ENCODE results near the gene PCNX1. TPM values are rescaled to one million over a fixed set of nuclear protein-coding genes. Genes with fewer than 3 reads are reported as not detected.

Gene PCNX1
- total RNA-seq, 1 donor from 2014 or later = 62.5 TPM

- H3K9me3 Mint-ChIP-seq (ENCODE audit: unreplicated experiment) = peaks cover 1% of the 10 kb centered on the region
- no peak overlapping the region for H3K4me3 Mint-ChIP-seq (ENCODE audit: unreplicated experiment)
- no peak overlapping the region for H3K27ac Mint-ChIP-seq (ENCODE audit: unreplicated experiment)
- TF ChIP-seq CTCF (IDR thresholded peaks at IDR 0.05; ENCODE audit: partially characterized antibody, unreplicated experiment) = no peak
- H3K4me1 Mint-ChIP-seq (ENCODE audit: low read depth, unreplicated experiment) = peaks cover 9% of the 10 kb centered on the region
- H3K36me3 Mint-ChIP-seq (ENCODE audit: unreplicated experiment) = no peaks in the 10 kb centered on the region
- H3K27me3 Mint-ChIP-seq (ENCODE audit: unreplicated experiment) = no peaks in the 10 kb centered on the region
- no peak for DNase-seq
Observed at GRCh38 chr14:70886421-70887206, 20.6 kb upstream of the PCNX1 start.

GRCh38 chr14:70887207-70887681 is 20.0 kb upstream of the PCNX1 start:
- H3K9me3 Mint-ChIP-seq (ENCODE audit: unreplicated experiment) = peaks cover 1% of the 10 kb centered on the region
- no peaks in the 10 kb centered on the region for H3K27me3 Mint-ChIP-seq (ENCODE audit: unreplicated experiment)
- no peak overlapping the region for H3K27ac Mint-ChIP-seq (ENCODE audit: unreplicated experiment)
- no peaks in the 10 kb centered on the region for H3K36me3 Mint-ChIP-seq (ENCODE audit: unreplicated experiment)
- H3K4me3 Mint-ChIP-seq (ENCODE audit: unreplicated experiment) = no peak overlapping the region
- no peak for DNase-seq
- H3K4me1 Mint-ChIP-seq (ENCODE audit: low read depth, unreplicated experiment) = peaks cover 9% of the 10 kb centered on the region
- TF ChIP-seq CTCF (IDR thresholded peaks at IDR 0.05; ENCODE audit: partially characterized antibody, unreplicated experiment) = no peak

- H3K27me3 Mint-ChIP-seq (ENCODE audit: unreplicated experiment) = peaks cover 1% of the 10 kb centered on the region
- no peak for DNase-seq
- H3K9me3 Mint-ChIP-seq (ENCODE audit: unreplicated experiment) = peaks cover 1% of the 10 kb centered on the region
- H3K36me3 Mint-ChIP-seq (ENCODE audit: unreplicated experiment) = no peaks in the 10 kb centered on the region
- H3K4me1 Mint-ChIP-seq (ENCODE audit: low read depth, unreplicated experiment) = peaks cover 9% of the 10 kb centered on the region
- no peak for TF ChIP-seq CTCF (IDR thresholded peaks at IDR 0.05; ENCODE audit: partially characterized antibody, unreplicated experiment)
- H3K27ac Mint-ChIP-seq (ENCODE audit: unreplicated experiment) = no peak overlapping the region
- H3K4me3 Mint-ChIP-seq (ENCODE audit: unreplicated experiment) = no peak overlapping the region
Observed at GRCh38 chr14:70887737-70888499, 19.3 kb upstream of the PCNX1 start.

- TF ChIP-seq CTCF (IDR thresholded peaks at IDR 0.05; ENCODE audit: partially characterized antibody, unreplicated experiment) = no peak
- Mint-ChIP-seq H3K9me3 (ENCODE audit: unreplicated experiment) (peaks cover 1% of the 10 kb centered on the region), H3K4me1 (ENCODE audit: low read depth, unreplicated experiment) (peaks cover 9% of the 10 kb centered on the region), H3K36me3 (ENCODE audit: unreplicated experiment) (no peaks in the 10 kb centered on the region), H3K4me3 (ENCODE audit: unreplicated experiment) (no peak overlapping the region), H3K27ac (ENCODE audit: unreplicated experiment) (no peak overlapping the region), H3K27me3 (ENCODE audit: unreplicated experiment) (peaks cover 1% of the 10 kb centered on the region)
- DNase-seq = no peak
Observed at GRCh38 chr14:70888681-70889175, 18.5 kb upstream of the PCNX1 start.
